OCI-LY3 (cell line): ENCODE measurements around the gene HOXA4.

Experiments
- H2AFZ ChIP-seq: fragments of 200-600, 300-600 bp; shearing (Covaris generic); 2 replicates; pipeline ENCODE4 v1.6.0; 2014; ENCODE audit warnings: antibody characterized with exemption, low read depth, low read length
- H3K27ac ChIP-seq: fragments of 200-600, 300-600 bp; sonication (generic); 2 replicates; pipeline ENCODE4 v1.5.1; 2014; ENCODE audit warnings: mild to moderate bottlenecking, low read length, moderate library complexity, mixed read lengths
- H3K27me3 ChIP-seq: fragments of 200-600, 300-600 bp; sonication (generic); 2 replicates; pipeline ENCODE4 v1.6.1; 2014; ENCODE audit warnings: low read depth, low read length, mixed read lengths
- H3K36me3 ChIP-seq: fragments of 200-600, 300-600 bp; sonication (generic); replicated peaks from 2 replicates; pipeline ENCODE3; 2014; ENCODE audit warnings: low read depth, low read length, mixed read lengths
- H3K4me1 ChIP-seq: fragments of 300-600, 200-600 bp; sonication (generic); 2 replicates; pipeline ENCODE4 v1.6.1; 2014; ENCODE audit warnings: low read length, mixed read lengths
- H3K4me2 ChIP-seq: fragments of 200-600, 300-600 bp; sonication (generic); 2 replicates; pipeline ENCODE4 v1.6.1; 2014; ENCODE audit warnings: low read length, mixed read lengths
- H3K4me3 ChIP-seq: fragments of 300-600, 200-600 bp; sonication (generic); 2 replicates; pipeline ENCODE4 v1.5.1; 2014; ENCODE audit warnings: antibody characterized with exemption, mild to moderate bottlenecking, low read length, moderate library complexity
- H3K79me2 ChIP-seq: fragments of 300-600, 200-600 bp; shearing (Covaris generic); 2 replicates; pipeline ENCODE4 v1.6.1; 2014; ENCODE audit warnings: mild to moderate bottlenecking, low read length, mixed read lengths
- H3K9ac ChIP-seq: fragments of 300-600, 200-600 bp; shearing (Covaris generic); 2 replicates; pipeline ENCODE4 v1.6.0; 2014; ENCODE audit warnings: mild to moderate bottlenecking, low read length, moderate library complexity
- H3K9me3 ChIP-seq: fragments of 200-600, 300-600 bp; shearing (Covaris generic); 2 replicates; pipeline ENCODE4 v1.6.1; 2014; ENCODE audit warnings: low read length, mixed read lengths; ENCODE audit not compliant: insufficient read depth
- H4K20me1 ChIP-seq: fragments of 200-600, 300-600 bp; sonication (generic); 2 replicates; pipeline ENCODE4 v1.6.1; 2016; ENCODE audit warnings: low read length, mixed read lengths; ENCODE audit not compliant: insufficient read depth
- EZH2phosphoT487 ChIP-seq: fragments of 200-600 bp; shearing (Covaris generic); IDR thresholded peaks from 2 replicates; pipeline ENCODE4 v1.6.1; 2018; ENCODE audit warnings: antibody characterized with exemption, mixed run types, low read depth
- TF ChIP-seq, protein P1 (sequence below): fragments of 200-600, 300-600 bp; sonication (generic); IDR thresholded peaks from 2 replicates; pipeline ENCODE4 v1.5.1; 2014; ENCODE audit warnings: antibody characterized with exemption, low read length, low read depth

HOXA4 gene

DNA sequence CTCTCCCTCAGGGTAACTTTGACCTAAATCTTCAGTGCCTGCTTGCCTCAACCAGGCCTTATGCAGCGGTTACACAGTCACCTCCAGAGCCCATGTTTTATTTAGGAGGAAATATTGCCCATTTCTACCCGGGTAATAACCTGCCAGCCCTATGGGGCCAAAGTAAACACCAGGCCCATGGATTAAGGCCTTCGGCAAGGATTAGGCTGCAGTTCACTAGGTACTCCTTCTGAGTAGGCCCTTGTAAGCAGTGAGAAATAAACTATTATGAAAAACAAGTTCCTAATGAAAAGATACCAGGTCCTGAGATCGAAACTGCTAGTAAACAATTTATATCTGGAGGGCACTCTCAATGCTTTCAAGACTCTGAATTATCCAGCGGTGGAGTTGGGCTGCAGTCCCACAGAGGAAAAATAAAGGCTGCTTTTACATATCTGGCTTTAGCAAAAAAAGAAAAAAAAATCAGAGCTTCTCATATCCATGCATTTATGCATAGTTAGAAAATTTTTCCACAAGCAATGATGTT lies 47.3 kb upstream of the HOXA4 start:
- Histone ChIP-seq H3K9ac (no peak overlapping the region), H3K27me3 (no peaks in the 10 kb centered on the region), H3K36me3 (no peaks in the 10 kb centered on the region), H3K4me1 (no peaks in the 10 kb centered on the region), H2AFZ (no peak overlapping the region), H3K27ac (no peak overlapping the region), H3K4me2 (no peak overlapping the region), H3K9me3 (no peaks in the 10 kb centered on the region), H3K4me3 (no peak overlapping the region), H4K20me1 (no peaks in the 10 kb centered on the region), H3K79me2 (no peaks in the 10 kb centered on the region)
- TF ChIP-seq EZH2phosphoT487 = no peak
- TF ChIP-seq, protein P1, sequence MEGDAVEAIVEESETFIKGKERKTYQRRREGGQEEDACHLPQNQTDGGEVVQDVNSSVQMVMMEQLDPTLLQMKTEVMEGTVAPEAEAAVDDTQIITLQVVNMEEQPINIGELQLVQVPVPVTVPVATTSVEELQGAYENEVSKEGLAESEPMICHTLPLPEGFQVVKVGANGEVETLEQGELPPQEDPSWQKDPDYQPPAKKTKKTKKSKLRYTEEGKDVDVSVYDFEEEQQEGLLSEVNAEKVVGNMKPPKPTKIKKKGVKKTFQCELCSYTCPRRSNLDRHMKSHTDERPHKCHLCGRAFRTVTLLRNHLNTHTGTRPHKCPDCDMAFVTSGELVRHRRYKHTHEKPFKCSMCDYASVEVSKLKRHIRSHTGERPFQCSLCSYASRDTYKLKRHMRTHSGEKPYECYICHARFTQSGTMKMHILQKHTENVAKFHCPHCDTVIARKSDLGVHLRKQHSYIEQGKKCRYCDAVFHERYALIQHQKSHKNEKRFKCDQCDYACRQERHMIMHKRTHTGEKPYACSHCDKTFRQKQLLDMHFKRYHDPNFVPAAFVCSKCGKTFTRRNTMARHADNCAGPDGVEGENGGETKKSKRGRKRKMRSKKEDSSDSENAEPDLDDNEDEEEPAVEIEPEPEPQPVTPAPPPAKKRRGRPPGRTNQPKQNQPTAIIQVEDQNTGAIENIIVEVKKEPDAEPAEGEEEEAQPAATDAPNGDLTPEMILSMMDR = no peak

DNA sequence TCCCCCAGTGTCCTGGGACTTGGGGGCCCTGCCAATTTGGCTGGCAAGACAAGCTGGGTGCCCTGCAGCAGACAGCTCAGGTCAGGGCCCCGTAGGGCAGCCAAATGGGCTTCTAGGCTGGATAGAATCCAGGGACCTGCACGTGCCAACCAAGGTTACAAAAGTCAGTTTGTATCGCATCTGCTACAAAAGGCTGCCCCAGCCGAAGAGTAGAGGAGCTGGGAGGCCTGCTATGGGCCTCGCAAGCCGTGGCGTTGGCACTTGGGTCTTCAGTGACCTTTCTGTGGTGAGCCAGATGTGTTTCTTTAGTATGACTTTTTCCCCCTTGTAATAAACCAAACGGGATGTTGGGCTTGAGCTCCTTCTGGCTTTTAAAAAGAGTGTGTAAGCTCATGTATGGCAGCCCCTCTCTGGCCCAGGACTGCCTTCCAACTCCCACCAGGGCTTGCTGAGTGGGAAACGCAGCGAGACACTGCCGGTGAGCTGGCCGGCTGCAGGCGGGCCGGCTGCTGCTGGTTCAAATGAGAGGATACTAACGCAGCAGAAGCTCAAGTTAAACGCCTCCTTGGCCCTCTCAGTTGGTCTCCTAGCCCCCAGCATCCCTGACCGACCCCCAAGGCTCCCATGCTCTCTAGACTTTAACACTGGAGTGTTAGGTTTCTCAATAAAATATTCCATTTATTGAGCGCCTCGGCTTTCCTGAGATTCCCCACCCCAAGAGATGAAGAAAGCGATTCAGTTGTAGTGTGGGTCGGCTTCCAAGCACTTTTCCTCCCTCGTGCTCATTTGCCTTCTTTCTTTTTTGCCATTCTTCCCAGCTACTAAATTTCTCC lies 46.6 kb upstream of the HOXA4 start:
- no peak overlapping the region for H3K4me3 ChIP-seq
- no peak overlapping the region for H2AFZ ChIP-seq
- H3K9me3 ChIP-seq = no peaks in the 10 kb centered on the region
- no peak for TF ChIP-seq EZH2phosphoT487
- TF ChIP-seq, protein P1 = no peak
- H4K20me1 ChIP-seq = no peaks in the 10 kb centered on the region
- no peak overlapping the region for H3K27ac ChIP-seq
- H3K27me3 ChIP-seq = no peaks in the 10 kb centered on the region
- no peak overlapping the region for H3K9ac ChIP-seq
- no peaks in the 10 kb centered on the region for H3K4me1 ChIP-seq
- no peak overlapping the region for H3K4me2 ChIP-seq
- no peaks in the 10 kb centered on the region for H3K79me2 ChIP-seq
- no peaks in the 10 kb centered on the region for H3K36me3 ChIP-seq

DNA sequence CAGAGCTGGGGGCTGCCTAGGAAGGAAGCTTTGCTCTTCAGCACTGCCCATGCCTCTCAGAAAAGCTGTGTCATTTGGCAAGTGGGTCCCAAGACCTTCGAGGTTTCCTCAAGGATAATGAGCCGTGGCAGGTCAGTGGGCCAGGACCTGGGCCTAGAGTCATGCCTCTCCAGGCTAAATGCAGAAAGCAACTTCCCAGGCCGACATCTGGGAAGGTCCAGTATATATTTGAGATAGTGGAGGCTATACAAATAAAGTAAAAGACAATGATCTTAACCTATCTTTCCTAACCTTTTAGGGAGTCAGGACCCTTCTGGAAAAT lies 45.9 kb upstream of the HOXA4 start:
- Histone ChIP-seq H3K9ac (no peak overlapping the region), H3K4me2 (no peak overlapping the region), H3K79me2 (no peaks in the 10 kb centered on the region)

More for the DNA sequence above, 45.9 kb upstream of the HOXA4 start:
- Histone ChIP-seq H3K27ac (no peak overlapping the region), H3K27me3 (no peaks in the 10 kb centered on the region), H3K4me1 (no peaks in the 10 kb centered on the region), H3K4me3 (no peak overlapping the region), H2AFZ (no peak overlapping the region), H4K20me1 (no peaks in the 10 kb centered on the region), H3K36me3 (no peaks in the 10 kb centered on the region), H3K9me3 (no peaks in the 10 kb centered on the region)
- TF ChIP-seq EZH2phosphoT487 = no peak
- TF ChIP-seq, protein P1 = no peak
